ENCODE measurements around the gene TUG1. TPM values are rescaled to one million over a fixed set of nuclear protein-coding genes. Genes with fewer than 3 reads are reported as not detected.

TUG1 gene
- total RNA-seq, 4 donors from 2014 or later, result 53.8 to 89.8 (median 66.1) TPM

DNA sequence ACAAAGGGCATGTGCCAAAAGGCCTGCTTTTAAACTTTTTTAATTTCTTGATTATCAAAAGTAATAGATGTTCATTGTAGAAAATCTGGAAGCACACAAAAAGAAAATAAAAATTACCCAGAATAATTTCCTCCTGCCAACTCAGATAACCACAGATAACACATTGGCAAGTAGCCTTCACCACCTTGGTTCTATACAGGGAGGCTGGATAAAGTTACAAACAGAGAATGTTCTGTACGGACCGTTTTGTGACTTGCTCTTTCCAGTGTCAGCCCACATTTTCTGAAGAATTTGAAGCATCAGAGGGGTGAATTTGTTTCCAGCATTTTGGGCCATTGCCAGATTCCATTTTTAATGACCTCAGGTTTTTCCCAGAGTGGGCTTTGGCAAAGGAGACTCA, 23.5 kb downstream of the TUG1 start:
- ATAC-seq, result no peak
- Histone ChIP-seq H3K36me3 (no peaks in the 10 kb centered on the region), H3K4me1 (no peaks in the 10 kb centered on the region), H3K27ac (no peak overlapping the region), H3K4me3 (no peak overlapping the region), H3K9me3 (peaks cover 0 to 29% (median 0%) of the 10 kb centered on the region in 3 donors), H3K27me3 (no peaks in the 10 kb centered on the region)
- TF ChIP-seq EP300 (IDR thresholded peaks at IDR 0.05) (no peak), POLR2A (IDR thresholded peaks at IDR 0.05) (no peak)
- 44 to 57% methylated on average over 2 of the region's 2 CpGs for WGBS, 2 donors (ENCODE audit: low coverage in 1 of 2)

DNA sequence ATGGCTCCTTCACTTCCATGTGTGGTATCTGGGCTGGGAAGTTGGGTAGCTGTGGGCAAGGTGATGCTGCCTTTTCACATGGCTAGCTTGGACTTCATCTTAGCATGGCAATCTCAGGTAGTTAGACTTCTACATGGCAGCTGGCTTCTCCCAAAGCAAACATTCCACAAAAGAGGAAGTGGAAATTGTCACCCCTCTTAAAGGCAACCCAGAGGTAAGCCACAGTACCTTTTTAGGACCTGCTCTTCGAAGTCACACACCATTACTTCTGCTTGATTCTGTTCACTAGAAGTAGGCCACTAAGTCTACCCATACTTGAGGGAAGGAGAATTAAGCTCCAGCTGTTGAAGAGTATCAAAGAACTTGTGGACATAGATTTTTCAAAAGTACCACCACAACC, 25.9 kb downstream of the TUG1 start:
- ATAC-seq, result no peak
- Histone ChIP-seq H3K27me3 (no peaks in the 10 kb centered on the region), H3K4me1 (no peaks in the 10 kb centered on the region), H3K36me3 (no peaks in the 10 kb centered on the region), H3K4me3 (no peak overlapping the region), H3K9me3 (peaks cover 0 to 16% (median 0%) of the 10 kb centered on the region in 3 donors), H3K27ac (no peak overlapping the region)
- TF ChIP-seq, protein P1, sequence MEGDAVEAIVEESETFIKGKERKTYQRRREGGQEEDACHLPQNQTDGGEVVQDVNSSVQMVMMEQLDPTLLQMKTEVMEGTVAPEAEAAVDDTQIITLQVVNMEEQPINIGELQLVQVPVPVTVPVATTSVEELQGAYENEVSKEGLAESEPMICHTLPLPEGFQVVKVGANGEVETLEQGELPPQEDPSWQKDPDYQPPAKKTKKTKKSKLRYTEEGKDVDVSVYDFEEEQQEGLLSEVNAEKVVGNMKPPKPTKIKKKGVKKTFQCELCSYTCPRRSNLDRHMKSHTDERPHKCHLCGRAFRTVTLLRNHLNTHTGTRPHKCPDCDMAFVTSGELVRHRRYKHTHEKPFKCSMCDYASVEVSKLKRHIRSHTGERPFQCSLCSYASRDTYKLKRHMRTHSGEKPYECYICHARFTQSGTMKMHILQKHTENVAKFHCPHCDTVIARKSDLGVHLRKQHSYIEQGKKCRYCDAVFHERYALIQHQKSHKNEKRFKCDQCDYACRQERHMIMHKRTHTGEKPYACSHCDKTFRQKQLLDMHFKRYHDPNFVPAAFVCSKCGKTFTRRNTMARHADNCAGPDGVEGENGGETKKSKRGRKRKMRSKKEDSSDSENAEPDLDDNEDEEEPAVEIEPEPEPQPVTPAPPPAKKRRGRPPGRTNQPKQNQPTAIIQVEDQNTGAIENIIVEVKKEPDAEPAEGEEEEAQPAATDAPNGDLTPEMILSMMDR (IDR thresholded peaks at IDR 0.05), result no peak
- TF ChIP-seq POLR2A (IDR thresholded peaks at IDR 0.05) (no peak), EP300 (IDR thresholded peaks at IDR 0.05) (no peak), POLR2AphosphoS5 (IDR thresholded peaks at IDR 0.05) (no peak)
- WGBS, 2 donors (ENCODE audit: low coverage in 1 of 2), result 50 to 73% methylated on average over 1 of the region's 1 CpG

DNA sequence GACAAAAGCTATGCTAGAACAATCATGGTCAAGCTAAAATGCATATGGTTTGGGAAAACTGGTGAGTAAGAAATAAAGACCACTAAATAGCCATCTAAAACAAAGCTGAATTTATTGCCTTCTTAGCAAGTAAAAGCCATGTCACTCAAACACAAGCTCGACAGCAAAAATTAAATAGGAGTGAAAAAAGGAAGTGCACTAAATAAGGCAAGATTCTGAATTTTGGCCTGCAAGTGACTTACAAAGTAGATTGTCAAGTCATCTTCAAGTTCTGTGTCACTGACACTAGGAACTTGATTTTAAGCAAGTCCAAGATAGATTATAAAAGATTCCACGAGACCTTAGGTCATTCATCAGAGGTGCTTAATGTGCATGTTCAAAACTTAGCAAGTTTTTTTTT, 27.4 kb downstream of the TUG1 start:
- Histone ChIP-seq H3K27ac (no peak overlapping the region), H3K4me1 (no peaks in the 10 kb centered on the region)

DNA sequence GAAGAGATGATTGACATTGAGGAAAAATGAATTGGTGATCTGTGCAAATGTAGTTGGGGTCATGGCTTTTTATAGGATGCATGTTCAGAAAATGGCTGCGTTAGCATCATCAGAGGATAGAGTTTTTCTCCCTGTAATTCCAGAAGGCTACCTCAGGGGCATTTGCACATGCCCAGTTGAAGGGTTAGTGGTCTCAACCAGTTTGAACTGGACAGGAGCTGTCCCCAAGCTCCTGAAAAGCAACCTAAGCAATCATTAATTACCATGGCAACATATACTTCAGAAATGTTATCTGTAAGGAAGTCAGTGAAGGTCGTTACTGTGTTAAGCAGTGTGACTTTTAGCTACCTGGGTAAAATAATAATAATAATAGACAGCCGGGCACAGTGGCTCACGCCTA, 29.3 kb downstream of the TUG1 start:
- H3K9me3 ChIP-seq, result no peaks in the 10 kb centered on the region
- no peaks in the 10 kb centered on the region for H3K36me3 ChIP-seq
- ATAC-seq, result no peak

More for the DNA sequence above, 27.4 kb downstream of the TUG1 start:
- H3K36me3 ChIP-seq, result no peaks in the 10 kb centered on the region
- no peak overlapping the region for H3K4me3 ChIP-seq
- TF ChIP-seq, protein P1 (IDR thresholded peaks at IDR 0.05), result no peak
- no peak for TF ChIP-seq POLR2AphosphoS5 (IDR thresholded peaks at IDR 0.05)
- TF ChIP-seq EP300 (IDR thresholded peaks at IDR 0.05), result no peak
- no peak for TF ChIP-seq POLR2A (IDR thresholded peaks at IDR 0.05)
- WGBS, 2 donors (ENCODE audit: low coverage in 1 of 2), result 70 to 71% methylated on average over 2 of the region's 2 CpGs
- ATAC-seq, result no peak
- H3K9me3 ChIP-seq, result peaks cover 0 to 7% (median 0%) of the 10 kb centered on the region in 3 donors
- no peaks in the 10 kb centered on the region for H3K27me3 ChIP-seq

DNA sequence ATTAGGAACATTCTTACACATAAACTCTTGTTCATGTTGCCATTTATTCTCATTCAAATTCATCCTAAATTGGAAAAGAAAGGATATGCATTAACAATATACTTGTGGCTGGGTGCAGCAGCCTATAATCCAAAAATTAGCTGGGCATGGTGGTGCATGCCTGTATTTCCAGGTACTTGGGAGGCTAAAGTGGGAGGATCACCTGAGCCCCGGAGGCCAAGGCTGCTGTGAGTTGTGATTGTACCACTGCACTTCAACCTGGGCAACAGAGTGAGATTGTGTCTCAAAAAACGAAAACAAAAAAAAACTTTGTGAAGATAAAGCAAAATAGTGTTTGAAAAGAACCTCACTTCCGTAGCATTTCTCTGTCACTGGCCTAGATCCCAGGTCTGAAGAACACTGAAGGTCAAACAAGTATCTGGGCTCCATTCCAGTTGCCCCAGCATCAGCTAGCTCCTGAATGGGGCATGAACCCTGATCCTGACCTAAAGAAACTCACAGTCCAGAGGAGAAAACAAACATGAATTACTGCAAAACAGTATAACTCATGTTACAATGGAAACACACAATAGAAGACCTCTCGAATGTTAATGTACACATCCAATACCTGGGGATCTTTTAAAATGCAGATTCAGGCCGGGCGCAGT, 32.2 kb downstream of the TUG1 start:
- ATAC-seq, result no peak
- 82 to 90% methylated on average over 5 of the region's 6 CpGs for WGBS, 2 donors (ENCODE audit: low coverage in 1 of 2)
- TF ChIP-seq, protein P1 (IDR thresholded peaks at IDR 0.05), result no peak
- TF ChIP-seq EP300 (IDR thresholded peaks at IDR 0.05) (no peak), POLR2AphosphoS5 (IDR thresholded peaks at IDR 0.05) (no peak), POLR2A (IDR thresholded peaks at IDR 0.05) (no peak)
- no peaks in the 10 kb centered on the region for H3K36me3 ChIP-seq
- no peaks in the 10 kb centered on the region for H3K27me3 ChIP-seq
- H3K4me3 ChIP-seq, result no peak overlapping the region
- no peaks in the 10 kb centered on the region for H3K4me1 ChIP-seq
- peaks cover 0 to 20% (median 0%) of the 10 kb centered on the region in 3 donors for H3K9me3 ChIP-seq
- H3K27ac ChIP-seq, result no peak overlapping the region

More for the DNA sequence above, 29.3 kb downstream of the TUG1 start:
- Histone ChIP-seq H3K4me1 (no peaks in the 10 kb centered on the region), H3K27ac (no peak overlapping the region), H3K4me3 (no peak overlapping the region), H3K27me3 (no peaks in the 10 kb centered on the region)
- no peak for TF ChIP-seq EP300 (IDR thresholded peaks at IDR 0.05)
- TF ChIP-seq, protein P1 (IDR thresholded peaks at IDR 0.05), result no peak
- 63 to 100% methylated on average over 3 to 4 of the region's 4 CpGs for WGBS, 2 donors (ENCODE audit: low coverage in 1 of 2)

Measured in gastroesophageal sphincter (tissue), 4 donors.